ENCODE results near the gene APP.

Gene APP

GRCh38 chr21:26110715-26111114, 59.9 kb downstream of the APP start:
- H3K9me3 ChIP-seq (ENCODE audit: control insufficient read depth in 2 of 2, low read length in 2 of 2): no peaks in the 10 kb centered on the region
- H3K4me1 ChIP-seq (ENCODE audit: control insufficient read depth in 2 of 2, insufficient read depth in 2 of 2, low read length in 2 of 2): no peaks in the 10 kb centered on the region
- H3K4me3 ChIP-seq (ENCODE audit: low read length in 2 of 2): no peak overlapping the region
- no peak overlapping the region for H3K9ac ChIP-seq (ENCODE audit: low read depth in 1 of 2, low read length in 2 of 2)
- no peak overlapping the region for H3K27ac ChIP-seq (ENCODE audit: low read depth in 2 of 2, low read length in 2 of 2)
- H3K27me3 ChIP-seq (ENCODE audit: control insufficient read depth in 2 of 2, insufficient read depth in 2 of 2, low read length in 2 of 2): no peaks in the 10 kb centered on the region
- peaks cover 4 to 15% of the 10 kb centered on the region in 2 donors for H3K36me3 ChIP-seq (ENCODE audit: control insufficient read depth in 2 of 2, insufficient read depth in 2 of 2, low read length in 2 of 2)

GRCh38 chr21:26107429-26107828, 63.1 kb downstream of the APP start:
- no peak overlapping the region for H3K9ac ChIP-seq (ENCODE audit: low read depth in 1 of 2, low read length in 2 of 2)
- no peaks in the 10 kb centered on the region for H3K27me3 ChIP-seq (ENCODE audit: control insufficient read depth in 2 of 2, insufficient read depth in 2 of 2, low read length in 2 of 2)
- H3K27ac ChIP-seq (ENCODE audit: low read depth in 2 of 2, low read length in 2 of 2): no peak overlapping the region
- H3K4me3 ChIP-seq (ENCODE audit: low read length in 2 of 2): no peak overlapping the region
- H3K36me3 ChIP-seq (ENCODE audit: control insufficient read depth in 2 of 2, insufficient read depth in 2 of 2, low read length in 2 of 2): peaks cover 4 to 20% of the 10 kb centered on the region in 2 donors
- no peaks in the 10 kb centered on the region for H3K4me1 ChIP-seq (ENCODE audit: control insufficient read depth in 2 of 2, insufficient read depth in 2 of 2, low read length in 2 of 2)
- no peaks in the 10 kb centered on the region for H3K9me3 ChIP-seq (ENCODE audit: control insufficient read depth in 2 of 2, low read length in 2 of 2)

- Histone ChIP-seq H3K4me1 (ENCODE audit: control insufficient read depth in 2 of 2, insufficient read depth in 2 of 2, low read length in 2 of 2) (no peaks in the 10 kb centered on the region), H3K27ac (ENCODE audit: low read depth in 2 of 2, low read length in 2 of 2) (no peak overlapping the region)
Measured at GRCh38 chr21:26106562-26106961, 64.0 kb downstream of the APP start.

GRCh38 chr21:26105819-26106218, 64.8 kb downstream of the APP start:
- Histone ChIP-seq H3K9ac (ENCODE audit: low read depth in 1 of 2, low read length in 2 of 2) (no peak overlapping the region), H3K4me1 (ENCODE audit: control insufficient read depth in 2 of 2, insufficient read depth in 2 of 2, low read length in 2 of 2) (no peaks in the 10 kb centered on the region), H3K27ac (ENCODE audit: low read depth in 2 of 2, low read length in 2 of 2) (no peak overlapping the region), H3K9me3 (ENCODE audit: control insufficient read depth in 2 of 2, low read length in 2 of 2) (no peaks in the 10 kb centered on the region), H3K36me3 (ENCODE audit: control insufficient read depth in 2 of 2, insufficient read depth in 2 of 2, low read length in 2 of 2) (peaks cover 4 to 20% of the 10 kb centered on the region in 2 donors), H3K4me3 (ENCODE audit: low read length in 2 of 2) (no peak overlapping the region), H3K27me3 (ENCODE audit: control insufficient read depth in 2 of 2, insufficient read depth in 2 of 2, low read length in 2 of 2) (no peaks in the 10 kb centered on the region)

More at GRCh38 chr21:26106562-26106961, 64.0 kb downstream of the APP start:
- no peak overlapping the region for H3K9ac ChIP-seq (ENCODE audit: low read depth in 1 of 2, low read length in 2 of 2)
- H3K36me3 ChIP-seq (ENCODE audit: control insufficient read depth in 2 of 2, insufficient read depth in 2 of 2, low read length in 2 of 2): peaks cover 4 to 20% of the 10 kb centered on the region in 2 donors
- no peaks in the 10 kb centered on the region for H3K27me3 ChIP-seq (ENCODE audit: control insufficient read depth in 2 of 2, insufficient read depth in 2 of 2, low read length in 2 of 2)
- H3K9me3 ChIP-seq (ENCODE audit: control insufficient read depth in 2 of 2, low read length in 2 of 2): no peaks in the 10 kb centered on the region
- H3K4me3 ChIP-seq (ENCODE audit: low read length in 2 of 2): no peak overlapping the region

DNA sequence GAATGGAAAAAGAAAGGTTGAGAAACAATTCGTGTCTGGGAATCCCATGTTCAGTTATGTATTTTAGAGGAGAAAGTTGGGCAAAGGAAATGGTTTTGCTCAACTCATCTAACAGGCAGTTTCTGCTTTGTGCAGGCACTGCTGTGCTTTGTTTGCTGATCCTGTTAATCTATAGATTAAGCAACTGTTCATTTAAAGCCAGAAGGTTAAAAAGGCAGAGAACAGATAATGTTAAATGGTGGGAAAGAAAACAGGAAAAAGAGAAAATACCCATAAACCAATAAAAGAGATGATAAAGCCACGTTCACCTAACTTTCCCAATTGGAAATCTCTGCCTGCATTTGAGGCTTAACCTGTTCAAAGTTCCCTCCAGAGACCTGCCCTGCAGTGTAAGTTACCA, 70.0 kb downstream of the APP start:
- H3K27me3 ChIP-seq (ENCODE audit: control insufficient read depth in 2 of 2, insufficient read depth in 2 of 2, low read length in 2 of 2): no peaks in the 10 kb centered on the region
- H3K4me1 ChIP-seq (ENCODE audit: control insufficient read depth in 2 of 2, insufficient read depth in 2 of 2, low read length in 2 of 2): no peaks in the 10 kb centered on the region
- H3K4me3 ChIP-seq (ENCODE audit: low read length in 2 of 2): no peak overlapping the region
- H3K27ac ChIP-seq (ENCODE audit: low read depth in 2 of 2, low read length in 2 of 2): no peak overlapping the region
- peaks cover 0 to 5% of the 10 kb centered on the region in 2 donors for H3K36me3 ChIP-seq (ENCODE audit: control insufficient read depth in 2 of 2, insufficient read depth in 2 of 2, low read length in 2 of 2)
- H3K9ac ChIP-seq (ENCODE audit: low read depth in 1 of 2, low read length in 2 of 2): no peak overlapping the region
- H3K9me3 ChIP-seq (ENCODE audit: control insufficient read depth in 2 of 2, low read length in 2 of 2): no peaks in the 10 kb centered on the region

DNA sequence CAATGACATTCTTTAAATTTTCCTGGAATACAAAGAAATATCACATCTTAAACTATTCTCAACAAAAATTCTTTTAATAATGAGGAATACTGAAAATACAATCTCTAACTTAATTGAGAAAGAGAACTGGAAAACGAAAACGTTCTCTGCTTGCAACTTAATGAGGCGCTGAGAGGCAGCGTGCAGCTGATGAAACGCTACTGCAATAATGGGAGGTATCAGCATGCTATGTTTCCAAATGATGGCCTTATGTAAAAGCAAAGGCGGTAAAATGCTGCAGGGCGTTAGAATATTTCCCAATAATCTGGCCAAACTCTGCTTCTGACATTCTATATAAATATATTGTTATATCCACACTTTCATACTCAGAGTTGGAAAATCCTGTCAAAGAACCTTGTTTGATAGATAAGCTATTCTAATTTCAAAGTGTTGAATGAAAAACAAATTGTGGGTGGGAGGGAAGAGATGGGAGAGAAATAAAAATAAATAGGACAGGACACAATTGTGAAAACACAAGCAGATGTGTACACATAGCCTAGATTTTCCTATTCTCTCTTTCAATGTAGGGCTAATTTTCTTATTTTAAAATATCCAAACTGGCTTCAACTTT, 70.9 kb downstream of the APP start:
- no peak overlapping the region for H3K9ac ChIP-seq (ENCODE audit: low read depth in 1 of 2, low read length in 2 of 2)
- H3K27me3 ChIP-seq (ENCODE audit: control insufficient read depth in 2 of 2, insufficient read depth in 2 of 2, low read length in 2 of 2): no peaks in the 10 kb centered on the region
- H3K4me1 ChIP-seq (ENCODE audit: control insufficient read depth in 2 of 2, insufficient read depth in 2 of 2, low read length in 2 of 2): no peaks in the 10 kb centered on the region
- H3K27ac ChIP-seq (ENCODE audit: low read depth in 2 of 2, low read length in 2 of 2): no peak overlapping the region
- H3K9me3 ChIP-seq (ENCODE audit: control insufficient read depth in 2 of 2, low read length in 2 of 2): no peaks in the 10 kb centered on the region
- no peak overlapping the region for H3K4me3 ChIP-seq (ENCODE audit: low read length in 2 of 2)
- H3K36me3 ChIP-seq (ENCODE audit: control insufficient read depth in 2 of 2, insufficient read depth in 2 of 2, low read length in 2 of 2): peaks cover 0 to 5% of the 10 kb centered on the region in 2 donors

DNA sequence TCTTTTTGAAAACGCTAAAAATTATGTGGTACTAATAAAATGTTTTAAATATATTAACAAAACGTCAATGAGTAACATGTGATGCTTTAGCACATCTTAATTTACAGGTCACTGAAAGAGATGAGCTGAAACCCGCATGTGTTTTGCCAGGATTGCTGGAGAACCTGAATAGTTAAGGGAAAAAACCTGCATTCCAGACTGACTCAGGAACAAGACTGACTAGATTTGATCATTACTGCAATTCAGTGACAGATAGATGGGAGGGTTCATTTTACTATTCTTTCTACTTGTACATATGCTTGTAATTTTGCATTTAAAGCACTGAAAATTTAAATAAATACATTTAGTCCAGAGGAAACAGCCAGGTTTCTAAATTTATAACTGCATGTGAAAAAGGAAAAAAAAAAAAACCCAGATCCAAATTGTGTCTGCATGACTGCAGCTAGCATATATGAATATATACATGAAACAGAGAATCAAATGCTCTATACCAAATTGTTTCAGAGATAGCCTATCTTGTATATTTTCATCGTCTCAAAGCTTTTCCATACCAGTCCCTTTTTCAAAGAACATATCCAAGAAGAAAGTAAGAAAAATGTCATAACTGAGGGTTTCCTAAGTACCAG, 71.7 kb downstream of the APP start:
- Histone ChIP-seq H3K4me3 (ENCODE audit: low read length in 2 of 2) (no peak overlapping the region), H3K36me3 (ENCODE audit: control insufficient read depth in 2 of 2, insufficient read depth in 2 of 2, low read length in 2 of 2) (peaks cover 0 to 5% of the 10 kb centered on the region in 2 donors), H3K4me1 (ENCODE audit: control insufficient read depth in 2 of 2, insufficient read depth in 2 of 2, low read length in 2 of 2) (no peaks in the 10 kb centered on the region), H3K27me3 (ENCODE audit: control insufficient read depth in 2 of 2, insufficient read depth in 2 of 2, low read length in 2 of 2) (no peaks in the 10 kb centered on the region), H3K27ac (ENCODE audit: low read depth in 2 of 2, low read length in 2 of 2) (no peak overlapping the region), H3K9me3 (ENCODE audit: control insufficient read depth in 2 of 2, low read length in 2 of 2) (no peaks in the 10 kb centered on the region), H3K9ac (ENCODE audit: low read depth in 1 of 2, low read length in 2 of 2) (no peak overlapping the region)

DNA sequence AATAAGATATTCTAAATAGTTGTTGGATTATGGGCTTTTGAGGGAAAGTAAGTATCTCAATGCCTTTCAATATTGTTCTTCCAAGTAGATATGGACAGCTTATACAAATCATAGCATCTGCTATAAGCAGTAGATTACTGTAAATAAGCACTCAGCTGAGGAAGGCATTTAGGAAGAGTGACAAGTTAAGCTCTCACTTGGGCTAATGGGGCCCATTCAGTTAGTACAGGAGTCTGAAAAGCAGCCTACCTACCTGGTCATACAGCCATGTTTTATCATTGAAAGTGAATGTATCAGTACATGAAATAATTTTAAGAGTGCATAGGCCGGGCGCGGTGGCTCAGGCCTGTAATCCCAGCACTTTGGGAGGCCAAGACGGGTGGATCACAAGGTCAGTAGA, 73.1 kb downstream of the APP start:
- no peaks in the 10 kb centered on the region for H3K36me3 ChIP-seq (ENCODE audit: control insufficient read depth in 2 of 2, insufficient read depth in 2 of 2, low read length in 2 of 2)
- H3K9me3 ChIP-seq (ENCODE audit: control insufficient read depth in 2 of 2, low read length in 2 of 2): no peaks in the 10 kb centered on the region
- no peaks in the 10 kb centered on the region for H3K27me3 ChIP-seq (ENCODE audit: control insufficient read depth in 2 of 2, insufficient read depth in 2 of 2, low read length in 2 of 2)
- no peak overlapping the region for H3K9ac ChIP-seq (ENCODE audit: low read depth in 1 of 2, low read length in 2 of 2)
- no peak overlapping the region for H3K4me3 ChIP-seq (ENCODE audit: low read length in 2 of 2)
- no peaks in the 10 kb centered on the region for H3K4me1 ChIP-seq (ENCODE audit: control insufficient read depth in 2 of 2, insufficient read depth in 2 of 2, low read length in 2 of 2)
- H3K27ac ChIP-seq (ENCODE audit: low read depth in 2 of 2, low read length in 2 of 2): no peak overlapping the region

- Histone ChIP-seq H3K27ac (ENCODE audit: low read depth in 2 of 2, low read length in 2 of 2) (no peak overlapping the region), H3K4me3 (ENCODE audit: low read length in 2 of 2) (no peak overlapping the region), H3K9ac (ENCODE audit: low read depth in 1 of 2, low read length in 2 of 2) (no peak overlapping the region), H3K27me3 (ENCODE audit: control insufficient read depth in 2 of 2, insufficient read depth in 2 of 2, low read length in 2 of 2) (no peaks in the 10 kb centered on the region), H3K36me3 (ENCODE audit: control insufficient read depth in 2 of 2, insufficient read depth in 2 of 2, low read length in 2 of 2) (no peaks in the 10 kb centered on the region), H3K9me3 (ENCODE audit: control insufficient read depth in 2 of 2, low read length in 2 of 2) (no peaks in the 10 kb centered on the region), H3K4me1 (ENCODE audit: control insufficient read depth in 2 of 2, insufficient read depth in 2 of 2, low read length in 2 of 2) (no peaks in the 10 kb centered on the region)
Measured at GRCh38 chr21:26096494-26097371, 73.8 kb downstream of the APP start.

- Histone ChIP-seq H3K36me3 (ENCODE audit: control insufficient read depth in 2 of 2, insufficient read depth in 2 of 2, low read length in 2 of 2) (no peaks in the 10 kb centered on the region), H3K27me3 (ENCODE audit: control insufficient read depth in 2 of 2, insufficient read depth in 2 of 2, low read length in 2 of 2) (no peaks in the 10 kb centered on the region), H3K9ac (ENCODE audit: low read depth in 1 of 2, low read length in 2 of 2) (no peak overlapping the region), H3K4me1 (ENCODE audit: control insufficient read depth in 2 of 2, insufficient read depth in 2 of 2, low read length in 2 of 2) (no peaks in the 10 kb centered on the region), H3K9me3 (ENCODE audit: control insufficient read depth in 2 of 2, low read length in 2 of 2) (no peaks in the 10 kb centered on the region), H3K27ac (ENCODE audit: low read depth in 2 of 2, low read length in 2 of 2) (no peak overlapping the region), H3K4me3 (ENCODE audit: low read length in 2 of 2) (no peak overlapping the region)
Measured at GRCh38 chr21:26095131-26095530, 75.4 kb downstream of the APP start.

Data from mucosa of rectum (tissue), 2 donors.